ENCODE measurements around the gene STXBP1. TPM values are rescaled to one million over a fixed set of nuclear protein-coding genes. Genes with fewer than 3 reads are reported as not detected.

Gene STXBP1
- total and polyA plus RNA-seq, 2 of the 8 experiments (the other 6 are each of a cell fraction or from before 2014, with no cell fraction given): 11.5 to 60.9 TPM

DNA sequence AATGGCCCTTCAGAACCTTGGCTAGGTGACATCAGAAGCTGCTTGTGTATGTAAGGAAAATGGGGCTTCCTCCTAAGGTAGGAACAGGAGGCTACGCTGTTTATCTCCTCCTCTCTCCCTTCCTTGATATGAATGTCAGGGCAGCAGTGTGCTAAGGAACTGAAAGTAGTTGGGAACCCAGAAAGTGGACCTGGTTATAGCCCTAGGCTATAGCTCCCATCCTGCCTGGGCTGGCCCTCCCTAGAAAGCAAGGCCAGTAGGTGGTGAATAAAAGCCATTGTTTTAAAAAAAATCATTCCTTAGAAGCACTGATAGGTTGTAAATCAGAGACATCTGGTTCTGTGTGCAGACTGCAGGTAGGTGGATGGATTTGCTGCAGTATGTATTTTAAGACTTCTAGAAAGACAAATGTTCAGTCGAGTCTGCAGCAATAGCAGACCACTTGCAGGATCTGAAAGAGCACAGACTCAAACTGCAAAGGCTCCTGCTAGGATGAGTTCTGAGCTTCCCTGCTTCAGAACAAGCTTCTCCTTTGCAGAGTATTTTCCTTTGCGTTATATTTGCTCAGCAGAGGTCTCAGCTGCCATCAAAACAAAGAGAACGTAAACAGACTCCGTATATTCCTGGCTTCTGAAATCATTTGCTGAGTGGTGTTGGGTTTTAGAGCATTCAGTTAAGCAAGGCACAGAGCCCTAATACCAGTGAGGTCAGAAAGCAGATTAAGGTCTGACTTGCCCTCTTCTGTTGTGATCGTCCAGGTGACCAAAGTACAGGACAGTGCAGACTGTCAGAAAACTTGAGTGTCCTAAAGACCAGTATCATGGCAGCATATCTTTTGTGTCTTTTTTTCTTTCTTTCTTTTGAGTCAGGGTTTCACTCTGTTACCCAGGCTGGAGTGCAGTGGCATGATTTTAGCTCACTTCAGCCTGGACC is 74.7 kb downstream of the STXBP1 start:
- Histone ChIP-seq H2BK120ac (replicated peaks; ENCODE audit: low read depth, low read length) (no peak overlapping the region), H3K79me1 (ENCODE audit: low read depth, low read length) (no peaks in the 10 kb centered on the region), H3K23ac (ENCODE audit: insufficient read length) (no peak overlapping the region), H3K79me2 (ENCODE audit: control insufficient read depth in 1 of 2, insufficient read depth in 2 of 2, low read length in 2 of 2) (no peaks in the 10 kb centered on the region), H2AFZ (ENCODE audit: low read length) (no peak overlapping the region), H4K91ac (replicated peaks; ENCODE audit: insufficient read length, low read length) (no peak overlapping the region), H3K27ac (ENCODE audit: low read depth, low read length) (no peak overlapping the region), H3K9me3 (ENCODE audit: insufficient read depth in 2 of 2, low read depth in 1 of 2, low read length in 1 of 2) (no peaks in the 10 kb centered on the region), H4K20me1 (replicated peaks in 1 of 2; ENCODE audit: control insufficient read depth in 1 of 2, insufficient read depth in 2 of 2, low read length in 2 of 2) (peaks cover 0 to 2% of the 10 kb centered on the region in 2 experiments), H3K4ac (replicated peaks; ENCODE audit: insufficient read length, low read depth, low read length) (no peak overlapping the region), H3K23me2 (ENCODE audit: low read depth, low read length) (no peaks in the 10 kb centered on the region), H3K4me1 (replicated peaks in 1 of 4; ENCODE audit: control insufficient read depth in 3 of 4, insufficient read depth in 4 of 4, low read length in 3 of 4) (no peaks in the 10 kb centered on the region), H3K9ac (replicated peaks in 1 of 4; ENCODE audit: extremely low read depth in 1 of 4, low read depth in 3 of 4, low read length in 3 of 4) (no peak overlapping the region; a peak in 1 of 7 replicates), H2BK20ac (ENCODE audit: low read length) (no peak overlapping the region), H2AK5ac (ENCODE audit: low read depth, low read length) (no peak overlapping the region), H3K56ac (replicated peaks; ENCODE audit: insufficient read length, low read depth, low read length) (no peak overlapping the region), H3K4me2 (ENCODE audit: insufficient read depth in 1 of 2, low read depth in 2 of 2, low read length in 2 of 2) (no peak overlapping the region), H4K8ac (ENCODE audit: extremely low read depth, insufficient read depth, low read length) (no peak overlapping the region), H2BK5ac (ENCODE audit: low read depth, low read length) (no peak overlapping the region), H2BK12ac (ENCODE audit: low read depth, low read length) (no peak overlapping the region), H3K27me3 (replicated peaks in 1 of 4; ENCODE audit: control insufficient read depth in 3 of 4, extremely low read depth in 1 of 4, insufficient read depth in 3 of 4, low read length in 3 of 4) (no peaks in the 10 kb centered on the region), H4K5ac (ENCODE audit: insufficient read length, low read depth, low read length) (no peak overlapping the region), H3K36me3 (ENCODE audit: control insufficient read depth in 2 of 4, insufficient read depth in 4 of 4, low read length in 3 of 4) (peaks cover 2 to 25% (median 12%) of the 10 kb centered on the region in 4 experiments; a peak in 5 of 8 replicates), H3K18ac (ENCODE audit: extremely low read depth, low read length) (no peak overlapping the region), H2BK15ac (ENCODE audit: low read length) (no peak overlapping the region), H3K14ac (ENCODE audit: insufficient read length) (no peak overlapping the region), H3K4me3 (ENCODE audit: extremely low read depth in 1 of 4, insufficient read depth in 2 of 4, low read depth in 3 of 4, low read length in 4 of 4) (no peak overlapping the region)
- DNase-seq (ENCODE audit: low read depth in 1 of 2, low spot score in 2 of 2) (no peak), FAIRE-seq (no peak)
- 93% methylated on average over 6 of the region's 6 CpGs; no CpG with 5 or more reads in 1 of the 2 experiments for WGBS, 2 experiments (ENCODE audit: extremely low coverage in 1 of 2, insufficient coverage in 1 of 2, insufficient read length in 1 of 2, insufficient replicate concordance in 2 of 2, low coverage in 1 of 2, low lambda C conversion rate in 2 of 2, missing lambda C conversion rate in 1 of 2)
- TF ChIP-seq ASH2L (IDR thresholded peaks at IDR 0.05; ENCODE audit: low read length): no peak
- ChIA-PET CTCF (ENCODE audit: partially characterized antibody) (interaction anchor here (0.8 to 2.5 kb wide), 9 partner anchors 10 to 183 kb away, joined by 3 to 9 read pairs (median 4); partner anchors contain the start of gene TOR2A), POLR2A (ENCODE audit: partially characterized antibody) (interaction anchor here (0.6 kb wide), 1 partner anchor 112 kb away, joined by 3 read pairs; no protein-coding TSS in a partner anchor)
